Osteocyte (in vitro differentiated cells): Measurements from ENCODE around the gene FLRT3. TPM values are rescaled to one million over a fixed set of nuclear protein-coding genes. Genes with fewer than 3 reads are reported as not detected.

ENCODE experiments used
- DNase-seq: peaks from one replicate; pipeline ENCODE4 v3.0.0; 2021; ENCODE audit warnings: mixed read lengths; ENCODE audit not compliant: unreplicated experiment; ENCODE audit errors: extremely low spot score
- H3K27ac Mint-ChIP-seq: one replicate; pipeline ENCODE4 v1.8.0; 2021; ENCODE audit warnings: mild to moderate bottlenecking, mixed read lengths; ENCODE audit not compliant: unreplicated experiment
- H3K27me3 Mint-ChIP-seq: one replicate; pipeline ENCODE4 v1.8.0; 2021; ENCODE audit warnings: mixed read lengths; ENCODE audit not compliant: unreplicated experiment
- H3K36me3 Mint-ChIP-seq: one replicate; pipeline ENCODE4 v1.8.0; 2021; ENCODE audit warnings: mixed read lengths; ENCODE audit not compliant: unreplicated experiment
- H3K4me1 Mint-ChIP-seq: one replicate; pipeline ENCODE4 v1.8.0; 2021; ENCODE audit warnings: mixed read lengths; ENCODE audit not compliant: unreplicated experiment
- H3K4me3 Mint-ChIP-seq: one replicate; pipeline ENCODE4 v1.8.0; 2021; ENCODE audit warnings: mild to moderate bottlenecking, moderate library complexity, mixed read lengths; ENCODE audit not compliant: unreplicated experiment
- H3K9me3 Mint-ChIP-seq: one replicate; pipeline ENCODE4 v1.8.0; 2021; ENCODE audit warnings: mixed read lengths; ENCODE audit not compliant: unreplicated experiment
- total RNA-seq: library from RNA; stranded (reverse); gene quantifications from 2 replicates; pipeline ENCODE4 v1.2.1, GENCODE V29; 2021
- TF ChIP-seq, protein P1 (sequence below): fragments of 200-600 bp; sonication (generic); IDR thresholded peaks from 2 replicates; pipeline ENCODE4 v1.5.0; 2021; ENCODE audit warnings: antibody characterized with exemption, mild to moderate bottlenecking, moderate library complexity

FLRT3 gene
- total RNA-seq, 1 donor from 2014 or later, result 0.40 TPM

- Mint-ChIP-seq H3K27ac (no peak overlapping the region), H3K4me1 (peaks cover 4% of the 10 kb centered on the region), H3K9me3 (no peaks in the 10 kb centered on the region), H3K36me3 (no peaks in the 10 kb centered on the region), H3K4me3 (no peak overlapping the region), H3K27me3 (peaks cover 24% of the 10 kb centered on the region)
- DNase-seq, result no peak
- TF ChIP-seq, protein P1, sequence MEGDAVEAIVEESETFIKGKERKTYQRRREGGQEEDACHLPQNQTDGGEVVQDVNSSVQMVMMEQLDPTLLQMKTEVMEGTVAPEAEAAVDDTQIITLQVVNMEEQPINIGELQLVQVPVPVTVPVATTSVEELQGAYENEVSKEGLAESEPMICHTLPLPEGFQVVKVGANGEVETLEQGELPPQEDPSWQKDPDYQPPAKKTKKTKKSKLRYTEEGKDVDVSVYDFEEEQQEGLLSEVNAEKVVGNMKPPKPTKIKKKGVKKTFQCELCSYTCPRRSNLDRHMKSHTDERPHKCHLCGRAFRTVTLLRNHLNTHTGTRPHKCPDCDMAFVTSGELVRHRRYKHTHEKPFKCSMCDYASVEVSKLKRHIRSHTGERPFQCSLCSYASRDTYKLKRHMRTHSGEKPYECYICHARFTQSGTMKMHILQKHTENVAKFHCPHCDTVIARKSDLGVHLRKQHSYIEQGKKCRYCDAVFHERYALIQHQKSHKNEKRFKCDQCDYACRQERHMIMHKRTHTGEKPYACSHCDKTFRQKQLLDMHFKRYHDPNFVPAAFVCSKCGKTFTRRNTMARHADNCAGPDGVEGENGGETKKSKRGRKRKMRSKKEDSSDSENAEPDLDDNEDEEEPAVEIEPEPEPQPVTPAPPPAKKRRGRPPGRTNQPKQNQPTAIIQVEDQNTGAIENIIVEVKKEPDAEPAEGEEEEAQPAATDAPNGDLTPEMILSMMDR, result no peak
These were observed 5.8 kb downstream of the FLRT3 start for GRCh38 chr20:14331646-14332045.

DNA sequence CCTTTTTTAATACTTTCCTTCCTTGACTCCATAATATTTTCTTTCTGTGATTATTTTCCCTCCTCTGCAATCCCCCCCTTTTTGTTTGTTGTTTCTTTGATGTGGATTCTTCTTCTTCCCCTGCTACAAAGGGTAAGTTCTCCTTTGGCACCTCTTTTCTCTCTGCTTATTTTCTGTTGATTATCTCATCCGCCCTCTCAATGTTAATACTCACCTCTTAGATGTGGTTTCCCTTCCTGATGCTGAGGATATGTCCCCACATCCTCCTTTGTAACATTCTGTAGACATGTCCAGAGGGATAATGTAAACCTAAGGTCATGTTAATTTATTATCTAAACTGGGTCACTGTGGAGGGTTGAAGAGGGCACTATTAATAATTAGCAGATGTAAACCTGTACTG, 17.7 kb downstream of the FLRT3 start:
- Mint-ChIP-seq H3K4me1 (no peaks in the 10 kb centered on the region), H3K9me3 (no peaks in the 10 kb centered on the region), H3K27ac (no peak overlapping the region), H3K4me3 (no peak overlapping the region), H3K36me3 (no peaks in the 10 kb centered on the region), H3K27me3 (no peaks in the 10 kb centered on the region)
- DNase-seq, result no peak
- TF ChIP-seq, protein P1, result no peak

- TF ChIP-seq, protein P1, result no peak
- no peak for DNase-seq
- H3K27ac Mint-ChIP-seq, result no peak overlapping the region
These were observed 23.9 kb downstream of the FLRT3 start for GRCh38 chr20:14313341-14314020.

GRCh38 chr20:14312001-14312400, 25.4 kb downstream of the FLRT3 start:
- Mint-ChIP-seq H3K27me3 (no peaks in the 10 kb centered on the region), H3K9me3 (no peaks in the 10 kb centered on the region), H3K4me1 (no peaks in the 10 kb centered on the region), H3K27ac (no peak overlapping the region), H3K4me3 (no peak overlapping the region), H3K36me3 (no peaks in the 10 kb centered on the region)
- DNase-seq, result no peak
- TF ChIP-seq, protein P1, result no peak

More at GRCh38 chr20:14313341-14314020, 23.9 kb downstream of the FLRT3 start:
- Mint-ChIP-seq H3K9me3 (no peaks in the 10 kb centered on the region), H3K4me1 (no peaks in the 10 kb centered on the region), H3K4me3 (no peak overlapping the region), H3K27me3 (no peaks in the 10 kb centered on the region), H3K36me3 (no peaks in the 10 kb centered on the region)

DNA sequence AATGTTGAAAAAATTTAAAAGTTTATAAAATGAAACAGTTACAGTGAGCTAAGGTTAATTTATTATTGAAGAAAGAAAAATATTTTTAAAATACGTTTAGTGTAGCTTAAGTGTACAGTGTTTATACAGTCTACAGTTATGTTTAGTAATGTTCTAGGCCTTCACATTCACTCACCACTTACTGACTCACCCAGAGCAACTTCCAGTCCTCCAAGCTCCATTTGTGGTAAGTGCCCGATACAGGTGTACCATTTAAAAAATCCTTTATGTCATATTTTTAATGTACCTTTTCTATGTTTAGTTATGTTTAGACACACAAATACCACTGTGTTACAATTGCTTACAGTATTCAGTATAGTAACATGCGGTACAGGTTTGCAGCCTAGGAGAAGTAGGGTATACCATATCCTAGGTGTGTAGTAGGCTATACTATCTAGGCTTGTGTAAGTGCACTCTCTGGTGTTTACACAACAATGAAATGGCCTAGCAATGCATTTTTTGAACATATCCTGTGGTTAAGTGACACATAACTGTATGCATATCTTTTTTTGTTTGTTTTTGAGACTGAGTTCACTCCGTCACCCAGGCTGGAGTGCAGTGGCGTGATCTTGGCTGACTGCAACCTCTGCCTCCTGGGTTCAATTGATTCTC, 26.3 kb downstream of the FLRT3 start:
- H3K4me3 Mint-ChIP-seq, result no peak overlapping the region
- H3K27ac Mint-ChIP-seq, result no peak overlapping the region
- TF ChIP-seq, protein P1, result no peak

More for the DNA sequence above, 26.3 kb downstream of the FLRT3 start:
- H3K36me3 Mint-ChIP-seq, result no peaks in the 10 kb centered on the region
- H3K4me1 Mint-ChIP-seq, result no peaks in the 10 kb centered on the region
- DNase-seq, result no peak
- no peaks in the 10 kb centered on the region for H3K9me3 Mint-ChIP-seq
- H3K27me3 Mint-ChIP-seq, result no peaks in the 10 kb centered on the region
